ENCODE measurements around the gene SEPTIN1. TPM values are rescaled to one million over a fixed set of nuclear protein-coding genes. Genes with fewer than 3 reads are reported as not detected.

SEPTIN1 gene
- total and polyA plus RNA-seq, 2 of the 13 experiments (the other 11 are each of a cell fraction or from before 2014, with no cell fraction given), result 0.18 to 0.67 TPM

DNA sequence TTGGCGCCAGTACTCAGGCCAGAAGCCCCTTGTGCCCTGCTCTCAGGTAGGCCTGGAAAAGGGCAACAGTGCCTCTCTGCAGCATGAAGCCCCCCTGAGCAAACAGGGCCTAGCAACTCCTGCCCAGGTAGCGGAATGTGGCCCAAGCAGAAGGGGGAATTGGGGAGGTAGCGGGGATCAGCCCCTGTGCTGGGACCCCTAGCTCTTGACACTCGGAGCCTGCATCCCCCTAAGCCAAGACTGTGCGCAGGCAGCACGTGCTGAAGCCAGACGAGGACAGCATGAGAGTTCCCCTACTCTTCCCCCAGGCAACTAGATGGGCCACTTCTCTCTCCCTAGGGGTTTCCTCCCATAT, 26.4 kb downstream of the SEPTIN1 start (continued):
- TF ChIP-seq, protein P1, sequence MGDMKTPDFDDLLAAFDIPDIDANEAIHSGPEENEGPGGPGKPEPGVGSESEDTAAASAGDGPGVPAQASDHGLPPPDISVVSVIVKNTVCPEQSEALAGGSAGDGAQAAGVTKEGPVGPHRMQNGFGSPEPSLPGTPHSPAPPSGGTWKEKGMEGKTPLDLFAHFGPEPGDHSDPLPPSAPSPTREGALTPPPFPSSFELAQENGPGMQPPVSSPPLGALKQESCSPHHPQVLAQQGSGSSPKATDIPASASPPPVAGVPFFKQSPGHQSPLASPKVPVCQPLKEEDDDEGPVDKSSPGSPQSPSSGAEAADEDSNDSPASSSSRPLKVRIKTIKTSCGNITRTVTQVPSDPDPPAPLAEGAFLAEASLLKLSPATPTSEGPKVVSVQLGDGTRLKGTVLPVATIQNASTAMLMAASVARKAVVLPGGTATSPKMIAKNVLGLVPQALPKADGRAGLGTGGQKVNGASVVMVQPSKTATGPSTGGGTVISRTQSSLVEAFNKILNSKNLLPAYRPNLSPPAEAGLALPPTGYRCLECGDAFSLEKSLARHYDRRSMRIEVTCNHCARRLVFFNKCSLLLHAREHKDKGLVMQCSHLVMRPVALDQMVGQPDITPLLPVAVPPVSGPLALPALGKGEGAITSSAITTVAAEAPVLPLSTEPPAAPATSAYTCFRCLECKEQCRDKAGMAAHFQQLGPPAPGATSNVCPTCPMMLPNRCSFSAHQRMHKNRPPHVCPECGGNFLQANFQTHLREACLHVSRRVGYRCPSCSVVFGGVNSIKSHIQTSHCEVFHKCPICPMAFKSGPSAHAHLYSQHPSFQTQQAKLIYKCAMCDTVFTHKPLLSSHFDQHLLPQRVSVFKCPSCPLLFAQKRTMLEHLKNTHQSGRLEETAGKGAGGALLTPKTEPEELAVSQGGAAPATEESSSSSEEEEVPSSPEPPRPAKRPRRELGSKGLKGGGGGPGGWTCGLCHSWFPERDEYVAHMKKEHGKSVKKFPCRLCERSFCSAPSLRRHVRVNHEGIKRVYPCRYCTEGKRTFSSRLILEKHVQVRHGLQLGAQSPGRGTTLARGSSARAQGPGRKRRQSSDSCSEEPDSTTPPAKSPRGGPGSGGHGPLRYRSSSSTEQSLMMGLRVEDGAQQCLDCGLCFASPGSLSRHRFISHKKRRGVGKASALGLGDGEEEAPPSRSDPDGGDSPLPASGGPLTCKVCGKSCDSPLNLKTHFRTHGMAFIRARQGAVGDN (CRISPR knock-in tag; IDR thresholded peaks at IDR 0.05), result peak; percentile 69
- TF ChIP-seq NFATC3 (CRISPR knock-in tag; IDR thresholded peaks at IDR 0.05) (no peak), ZNF616 (CRISPR knock-in tag; IDR thresholded peaks at IDR 0.05; ENCODE audit: low read depth) (0 out of 2 replicates have a peak, but pooled peaks have one; percentile 59), POLR2A (IDR thresholded peaks at IDR 0.05; ENCODE audit: insufficient read depth in 1 of 2, low read depth in 2 of 2, low read length in 2 of 2) (peak; percentile 35 to 74; a peak in 3 of 4 replicates), FOXM1 (CRISPR knock-in tag; IDR thresholded peaks at IDR 0.05) (no peak), ZNF501 (CRISPR knock-in tag; IDR thresholded peaks at IDR 0.05) (no peak; the same call in 1 of the 2 replicates), ZNF264 (CRISPR knock-in tag; IDR thresholded peaks at IDR 0.05) (no peak), ZNF839 (CRISPR knock-in tag; IDR thresholded peaks at IDR 0.05; ENCODE audit: borderline replicate concordance) (peak; percentile 43; the same call in 1 of the 2 replicates), ZC3H13 (CRISPR knock-in tag; IDR thresholded peaks at IDR 0.05) (peak; percentile 90; the same call in 1 of the 2 replicates), ELF3 (CRISPR knock-in tag; IDR thresholded peaks at IDR 0.05) (no peak), PAF1 (CRISPR knock-in tag; IDR thresholded peaks at IDR 0.05) (no peak), ZNF33B (CRISPR knock-in tag; IDR thresholded peaks at IDR 0.05) (peak; percentile 76; the same call in 1 of the 2 replicates), ZIK1 (CRISPR knock-in tag; IDR thresholded peaks at IDR 0.05; ENCODE audit: borderline replicate concordance, low read depth) (peak; percentile 68), ZFAT (CRISPR knock-in tag; conservative IDR thresholded peaks at IDR 0.05) (0 out of 2 replicates have a peak, but pooled peaks have one; percentile 4), ZFP36L1 (CRISPR knock-in tag; IDR thresholded peaks at IDR 0.05) (no peak), ZNF34 (CRISPR knock-in tag; IDR thresholded peaks at IDR 0.05; ENCODE audit: borderline replicate concordance) (no peak), POLR2G (IDR thresholded peaks at IDR 0.05; ENCODE audit: low read depth, low read length) (peak; percentile 17; the same call in 1 of the 2 replicates), ZNF138 (CRISPR knock-in tag; IDR thresholded peaks at IDR 0.05; ENCODE audit: low read depth) (0 out of 2 replicates have a peak, but pooled peaks have one; percentile 4)
- TF ChIP-seq, protein P2, sequence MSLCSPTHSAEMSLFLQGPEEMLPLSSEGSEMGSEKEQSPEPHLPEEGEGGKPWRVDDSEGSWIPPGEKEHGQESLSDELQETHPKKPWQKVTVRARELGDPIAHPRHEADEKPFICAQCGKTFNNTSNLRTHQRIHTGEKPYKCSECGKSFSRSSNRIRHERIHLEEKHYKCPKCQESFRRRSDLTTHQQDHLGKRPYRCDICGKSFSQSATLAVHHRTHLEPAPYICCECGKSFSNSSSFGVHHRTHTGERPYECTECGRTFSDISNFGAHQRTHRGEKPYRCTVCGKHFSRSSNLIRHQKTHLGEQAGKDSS (CRISPR knock-in tag; IDR thresholded peaks at IDR 0.05; ENCODE audit: borderline replicate concordance, low read depth), result 0 out of 2 replicates have a peak, but pooled peaks have one; percentile 8
- TF ChIP-seq, protein P3, sequence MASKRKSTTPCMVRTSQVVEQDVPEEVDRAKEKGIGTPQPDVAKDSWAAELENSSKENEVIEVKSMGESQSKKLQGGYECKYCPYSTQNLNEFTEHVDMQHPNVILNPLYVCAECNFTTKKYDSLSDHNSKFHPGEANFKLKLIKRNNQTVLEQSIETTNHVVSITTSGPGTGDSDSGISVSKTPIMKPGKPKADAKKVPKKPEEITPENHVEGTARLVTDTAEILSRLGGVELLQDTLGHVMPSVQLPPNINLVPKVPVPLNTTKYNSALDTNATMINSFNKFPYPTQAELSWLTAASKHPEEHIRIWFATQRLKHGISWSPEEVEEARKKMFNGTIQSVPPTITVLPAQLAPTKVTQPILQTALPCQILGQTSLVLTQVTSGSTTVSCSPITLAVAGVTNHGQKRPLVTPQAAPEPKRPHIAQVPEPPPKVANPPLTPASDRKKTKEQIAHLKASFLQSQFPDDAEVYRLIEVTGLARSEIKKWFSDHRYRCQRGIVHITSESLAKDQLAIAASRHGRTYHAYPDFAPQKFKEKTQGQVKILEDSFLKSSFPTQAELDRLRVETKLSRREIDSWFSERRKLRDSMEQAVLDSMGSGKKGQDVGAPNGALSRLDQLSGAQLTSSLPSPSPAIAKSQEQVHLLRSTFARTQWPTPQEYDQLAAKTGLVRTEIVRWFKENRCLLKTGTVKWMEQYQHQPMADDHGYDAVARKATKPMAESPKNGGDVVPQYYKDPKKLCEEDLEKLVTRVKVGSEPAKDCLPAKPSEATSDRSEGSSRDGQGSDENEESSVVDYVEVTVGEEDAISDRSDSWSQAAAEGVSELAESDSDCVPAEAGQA (IDR thresholded peaks at IDR 0.05; ENCODE audit: low read depth), result 0 out of 2 replicates have a peak, but pooled peaks have one; percentile 15
- TF ChIP-seq, protein P3 (CRISPR knock-in tag; IDR thresholded peaks at IDR 0.05; ENCODE audit: borderline replicate concordance), result no peak
